Adrenal gland (tissue), 12 donors: ENCODE measurements around the gene ADIPOR2. TPM values are rescaled to one million over a fixed set of nuclear protein-coding genes. Genes with fewer than 3 reads are reported as not detected.

Experiments used
- DNase-seq, 7 donors: peaks; one replicate each; pipeline ENCODE4 v3.0.0-alpha.2; 2019 to 2020
- H3K27ac ChIP-seq, 5 donors: fragments of 200-600 bp; sonication (generic) in 4 of 5; 1 replicate in 3 of 5; 2 replicates in 2 of 5; pipeline versions ENCODE4 v1.5.1 to v1.8.0; 2016 to 2020; ENCODE audit warnings: mild to moderate bottlenecking in 1 of 5
- H3K27me3 ChIP-seq: fragments of 200-600 bp; 2 replicates; pipeline ENCODE4 v1.8.0; 2021
- H3K36me3 ChIP-seq, 2 donors: fragments of 200-600 bp; replicated peaks in 1 of 2; 1 replicate in 1 of 2; 2 replicates in 1 of 2; pipeline versions ENCODE4 v1.5.1 to v1.8.0; 2018 to 2022
- H3K4me1 ChIP-seq, 2 donors: fragments of 200-600 bp; replicated peaks in 1 of 2; 1 replicate in 1 of 2; 2 replicates in 1 of 2; pipeline versions ENCODE4 v1.5.1 to v1.8.0; 2018 to 2021
- H3K4me3 ChIP-seq, 4 donors: fragments of 200-600 bp; sonication (generic) in 3 of 4; one replicate each; pipeline ENCODE4 v1.5.1; 2016 to 2018
- H3K9me3 ChIP-seq, 3 donors: fragments of 200-600 bp; sonication (generic) in 1 of 3; replicated peaks in 1 of 3; 1 replicate in 2 of 3; 2 replicates in 1 of 3; pipeline versions ENCODE4 v1.5.1 to v1.8.0; 2016 to 2021
- POLR2A ChIP-seq, 2 donors: fragments of 450-650 bp; IDR thresholded peaks; one replicate each; pipeline ENCODE4 v1.6.1; 2017; ENCODE audit warnings: antibody characterized with exemption in 2 of 2, mild to moderate bottlenecking in 2 of 2, moderate library complexity in 1 of 2
- WGBS, 4 donors: extraction: QIAGEN DNeasy Blood & Tissue Kit in 2 of 4; methylation state at CpG; one replicate each; pipeline versions ENCODE4 v1.1.5 to v1.1.7; 2013 to 2017; 5-methylcytosine and 5-hydroxymethylcytosine counted together
- intact Hi-C, 2 donors: fragments of 100-400 bp; cut with DNase I; formaldehyde crosslinking; loops; one replicate each; pipeline versions ENCODE4 v1.14.1 to v1.15.0; 2022 to 2023
- polyA plus RNA-seq, 3 donors: library from polyadenylated mRNA; stranded (reverse); fragments of 200-250 nt in 2 of 3; fragments of 350-450 nt in 1 of 3; fragmentation: Illumina TruSeq in 1 of 3; extraction: RNeasy Lipid Tissue Mini Kit (QIAGEN cat#74804) in 1 of 3; gene quantifications; one replicate each; pipeline ENCODE4 v1.2.3, GENCODE V29; 2013 to 2014
- total RNA-seq, 9 donors: library from RNA; depleted of rRNA in 4 of 9; stranded (reverse); fragments of >200 nt in 4 of 9; fragments of 120-200 nt in 1 of 9; fragmentation: NEBNext Ultra II Directional in 1 of 9; extraction: Animal tissue kit (Norgen Biotek cat#: 25700) in 1 of 9; gene quantifications; one replicate each; pipeline versions ENCODE4 v1.1.0 to v1.2.4, GENCODE V29; 2013 to 2023
- TF ChIP-seq, protein P1 (sequence below), 6 experiments: fragments of 450-650 bp in 4 of 6; fragments of 200-600 bp in 2 of 6; sonication (generic) in 1 of 6; IDR thresholded peaks; 1 replicate in 5 of 6; 2 replicates in 1 of 6; pipeline versions ENCODE4 v1.5.1 to v1.8.0; 2016 to 2021; ENCODE audit warnings: antibody characterized with exemption in 6 of 6, mild to moderate bottlenecking in 2 of 6, moderate library complexity in 1 of 6
- donor health status: healthy with polysubstance abuse.
- donor health status: Bipolar disorder and iron deficiency.
- donor health status: DM: yes; HTN: yes; CAD: no.
- donor health status: DM: no; HTN: no; CAD: no.
- donor health status: DM: no; HTN: no; CAD: no.
- donor health status: DM: yes; HTN: yes; CAD: no.

Gene ADIPOR2
- total and polyA plus RNA-seq, 12 donors = 46.2 to 214 (median 98.6) TPM

DNA sequence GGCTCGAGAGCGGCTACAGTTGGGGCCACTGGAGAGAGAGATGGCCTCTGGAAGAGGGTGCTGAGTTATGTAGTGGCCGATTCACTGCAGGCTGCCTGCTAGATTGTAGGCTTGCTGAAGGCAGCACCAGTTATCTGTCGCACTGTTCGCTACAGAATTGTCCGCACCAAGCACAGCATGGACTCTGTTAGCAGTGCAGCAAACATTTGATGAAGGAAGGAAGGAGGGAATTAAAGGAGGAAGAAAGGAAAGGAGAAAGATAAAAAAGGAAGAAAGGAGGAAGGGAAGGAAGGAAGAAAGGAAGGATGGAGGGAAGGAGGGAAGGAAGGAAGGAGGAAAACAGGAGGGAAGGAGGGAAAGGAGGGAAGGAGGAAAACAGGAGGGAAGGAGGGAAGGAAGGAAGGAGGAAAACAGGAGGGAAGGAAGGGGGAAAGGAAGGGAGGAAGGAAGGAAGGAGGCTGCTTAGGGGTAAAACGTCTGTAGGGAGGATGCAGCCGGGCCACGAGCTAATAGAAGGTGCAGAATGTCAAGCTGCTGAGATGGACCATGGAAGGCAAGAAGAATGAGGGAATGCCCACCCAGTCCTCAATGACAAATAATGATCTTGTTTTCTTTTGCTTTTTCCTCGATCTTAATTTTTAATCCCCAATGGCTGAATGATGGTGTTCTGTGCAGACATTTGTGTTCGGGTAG lies 27.3 kb upstream of the ADIPOR2 start:
- 90 to 93% (median 91%) methylated on average over 11 of the region's 11 CpGs for WGBS, 4 donors
- DNase-seq = peak in 1 of 7 donors; percentile 45
- TF ChIP-seq POLR2A (IDR thresholded peaks at IDR 0.05) = no peak
- TF ChIP-seq, protein P1, sequence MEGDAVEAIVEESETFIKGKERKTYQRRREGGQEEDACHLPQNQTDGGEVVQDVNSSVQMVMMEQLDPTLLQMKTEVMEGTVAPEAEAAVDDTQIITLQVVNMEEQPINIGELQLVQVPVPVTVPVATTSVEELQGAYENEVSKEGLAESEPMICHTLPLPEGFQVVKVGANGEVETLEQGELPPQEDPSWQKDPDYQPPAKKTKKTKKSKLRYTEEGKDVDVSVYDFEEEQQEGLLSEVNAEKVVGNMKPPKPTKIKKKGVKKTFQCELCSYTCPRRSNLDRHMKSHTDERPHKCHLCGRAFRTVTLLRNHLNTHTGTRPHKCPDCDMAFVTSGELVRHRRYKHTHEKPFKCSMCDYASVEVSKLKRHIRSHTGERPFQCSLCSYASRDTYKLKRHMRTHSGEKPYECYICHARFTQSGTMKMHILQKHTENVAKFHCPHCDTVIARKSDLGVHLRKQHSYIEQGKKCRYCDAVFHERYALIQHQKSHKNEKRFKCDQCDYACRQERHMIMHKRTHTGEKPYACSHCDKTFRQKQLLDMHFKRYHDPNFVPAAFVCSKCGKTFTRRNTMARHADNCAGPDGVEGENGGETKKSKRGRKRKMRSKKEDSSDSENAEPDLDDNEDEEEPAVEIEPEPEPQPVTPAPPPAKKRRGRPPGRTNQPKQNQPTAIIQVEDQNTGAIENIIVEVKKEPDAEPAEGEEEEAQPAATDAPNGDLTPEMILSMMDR (IDR thresholded peaks at IDR 0.05) = no peak
- Histone ChIP-seq H3K27ac (peak overlapping the region in 3 of 5 donors; percentile 68 to 95 (median 76)), H3K36me3 (no peaks in the 10 kb centered on the region), H3K9me3 (no peaks in the 10 kb centered on the region), H3K4me1 (peaks cover 13 to 17% of the 10 kb centered on the region in 2 donors), H3K27me3 (no peaks in the 10 kb centered on the region), H3K4me3 (no peak overlapping the region)
- intact Hi-C loops = no loop called here

DNA sequence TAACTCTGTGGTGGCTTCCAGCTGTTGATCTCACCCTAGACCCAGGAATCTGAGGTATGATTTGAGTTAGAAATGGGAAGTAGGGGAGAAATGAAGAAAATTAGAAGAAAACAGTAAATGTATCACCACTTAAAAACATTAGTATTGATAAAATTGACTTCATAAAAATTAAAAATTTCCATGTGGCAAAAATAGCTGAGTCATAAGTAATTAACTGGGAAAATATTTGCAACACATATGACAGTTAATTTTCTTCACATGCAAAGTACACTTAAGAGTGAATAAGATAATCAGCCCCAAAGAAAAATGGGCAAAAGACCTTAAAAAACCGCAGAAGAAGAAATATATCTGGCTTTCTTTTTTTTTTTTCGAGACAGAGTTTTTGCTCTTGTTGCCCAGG lies 25.5 kb upstream of the ADIPOR2 start:
- TF ChIP-seq, protein P1 (IDR thresholded peaks at IDR 0.05) = no peak
- TF ChIP-seq POLR2A (IDR thresholded peaks at IDR 0.05) = no peak
- no peak overlapping the region for H3K27ac ChIP-seq
- intact Hi-C loops = no loop called here
- no peak for DNase-seq
- H3K27me3 ChIP-seq = no peaks in the 10 kb centered on the region
- H3K36me3 ChIP-seq = no peaks in the 10 kb centered on the region
- WGBS, 4 donors = 86 to 91% (median 89%) methylated on average over 2 of the region's 2 CpGs
- no peak overlapping the region for H3K4me3 ChIP-seq
- no peaks in the 10 kb centered on the region for H3K9me3 ChIP-seq
- peaks cover 5 to 10% of the 10 kb centered on the region in 2 donors for H3K4me1 ChIP-seq

DNA sequence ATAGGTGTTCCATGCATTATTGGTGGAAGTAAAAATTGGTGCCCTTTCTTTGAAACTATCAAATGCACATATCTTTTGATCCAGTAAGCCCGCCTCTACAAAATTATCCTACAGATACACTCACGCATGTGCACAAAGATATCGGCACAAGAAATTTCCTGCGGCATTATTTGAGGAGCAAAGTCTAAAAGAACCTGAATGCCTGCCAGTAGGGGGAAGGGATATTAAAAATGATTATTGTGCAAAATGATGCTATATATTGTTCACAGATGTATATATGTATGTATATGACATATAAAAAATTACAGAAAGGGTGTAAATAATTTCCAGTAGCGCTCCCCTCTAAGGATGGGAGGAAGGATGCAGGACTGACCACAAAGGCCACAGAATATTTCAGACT lies 24.7 kb upstream of the ADIPOR2 start:
- Histone ChIP-seq H3K27me3 (no peaks in the 10 kb centered on the region), H3K9me3 (no peaks in the 10 kb centered on the region), H3K36me3 (no peaks in the 10 kb centered on the region), H3K4me1 (peaks cover 0 to 10% of the 10 kb centered on the region in 2 donors), H3K27ac (no peak overlapping the region), H3K4me3 (no peak overlapping the region)
- intact Hi-C loops = no loop called here
- no peak for DNase-seq
- WGBS, 4 donors = 68 to 76% (median 71%) methylated on average over 5 of the region's 5 CpGs
- TF ChIP-seq, protein P1 (IDR thresholded peaks at IDR 0.05) = no peak
- no peak for TF ChIP-seq POLR2A (IDR thresholded peaks at IDR 0.05)

DNA sequence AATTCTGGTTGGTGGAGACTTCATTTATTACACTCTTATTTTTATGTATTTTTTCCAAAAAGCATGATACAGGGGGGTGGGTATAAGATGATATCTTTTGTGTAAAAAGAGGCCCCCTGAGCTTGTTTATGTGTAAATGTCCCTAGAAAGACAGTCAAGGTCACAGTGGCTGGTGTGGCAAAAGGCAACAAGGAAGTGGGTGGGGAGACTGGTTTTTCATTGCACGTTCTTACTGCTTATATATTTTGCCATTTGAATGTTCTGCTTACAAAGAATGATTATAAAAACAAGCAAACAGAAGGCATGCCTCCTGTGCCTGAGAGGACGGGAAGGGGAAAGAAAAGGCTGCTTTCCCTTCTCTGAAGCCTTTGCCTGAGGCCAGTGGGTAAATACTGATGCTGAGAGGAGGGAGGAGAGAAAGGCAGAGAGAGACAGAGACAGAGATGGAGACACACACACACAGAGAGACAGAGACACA lies 24.1 kb upstream of the ADIPOR2 start:
- intact Hi-C loops = no loop called here
- Histone ChIP-seq H3K9me3 (no peaks in the 10 kb centered on the region), H3K4me3 (no peak overlapping the region), H3K27ac (peak overlapping the region in 1 of 5 donors; percentile 8), H3K4me1 (peaks cover 0 to 6% of the 10 kb centered on the region in 2 donors), H3K36me3 (no peaks in the 10 kb centered on the region), H3K27me3 (no peaks in the 10 kb centered on the region)
- no peak for DNase-seq
- 18 to 35% (median 20%) methylated on average over 2 of the region's 2 CpGs for WGBS, 4 donors
- TF ChIP-seq, protein P1 (IDR thresholded peaks at IDR 0.05) = no peak
- TF ChIP-seq POLR2A (IDR thresholded peaks at IDR 0.05) = no peak
